H9 (cell line): ENCODE data around the gene VEZF1. TPM values are rescaled to one million over a fixed set of nuclear protein-coding genes. Genes with fewer than 3 reads are reported as not detected.

Source experiments
- DNase-seq: peaks from one replicate; pipeline ENCODE4 v3.0.0-alpha.2; 2017
- H2AFZ ChIP-seq: one replicate; pipeline ENCODE4 v1.6.1; 2013; ENCODE audit warnings: mild to moderate bottlenecking, low read length, control low read depth, moderate library complexity
- H2AK5ac ChIP-seq: 2 replicates; pipeline ENCODE4 v1.6.1; 2013; ENCODE audit warnings: low read length, control low read depth, mixed read lengths; ENCODE audit not compliant: insufficient read length
- H2BK120ac ChIP-seq: one replicate; pipeline ENCODE4 v1.6.1; 2013; ENCODE audit warnings: low read depth, mild to moderate bottlenecking, low read length, control low read depth, inconsistent platforms; ENCODE audit not compliant: poor library complexity, severe bottlenecking
- H2BK12ac ChIP-seq: 2 replicates; pipeline ENCODE4 v1.6.1; 2013; ENCODE audit warnings: low read length, control low read depth, mixed read lengths, low read depth; ENCODE audit not compliant: insufficient read length
- H2BK15ac ChIP-seq: 2 replicates; pipeline ENCODE4 v1.6.1; 2013; ENCODE audit warnings: low read depth, low read length, control low read depth
- H2BK20ac ChIP-seq: one replicate; pipeline ENCODE4 v1.6.1; 2013; ENCODE audit warnings: low read depth, mild to moderate bottlenecking, low read length, control low read depth, inconsistent platforms; ENCODE audit not compliant: poor library complexity, severe bottlenecking
- H2BK5ac ChIP-seq: 2 replicates; pipeline ENCODE4 v1.6.1; 2013; ENCODE audit warnings: low read length, control low read depth, mixed read lengths; ENCODE audit not compliant: insufficient read length
- H3K14ac ChIP-seq: 2 replicates; pipeline ENCODE4 v1.6.1; 2013; ENCODE audit warnings: low read length, control low read depth; ENCODE audit not compliant: insufficient read depth
- H3K18ac ChIP-seq: 2 replicates; pipeline ENCODE4 v1.6.1; 2013; ENCODE audit warnings: low read depth, mild to moderate bottlenecking, mixed read lengths, low read length, control low read depth; ENCODE audit not compliant: insufficient read length
- H3K23ac ChIP-seq: 2 replicates; pipeline ENCODE4 v1.6.1; 2013; ENCODE audit warnings: low read length, control low read depth, mixed read lengths, low read depth; ENCODE audit not compliant: insufficient read length
- H3K23me2 ChIP-seq: 2 replicates; pipeline ENCODE4 v1.6.1; 2013; ENCODE audit warnings: low read depth, mild to moderate bottlenecking, mixed read lengths, low read length, control low read depth; ENCODE audit not compliant: insufficient read length, poor library complexity, severe bottlenecking
- H3K27ac ChIP-seq: 2 replicates; pipeline ENCODE4 v1.5.1; 2013; ENCODE audit warnings: low read length, control low read depth, mixed read lengths, low read depth; ENCODE audit not compliant: insufficient read length
- H3K27me3 ChIP-seq: 2 replicates; pipeline ENCODE4 v1.6.1; 2013; ENCODE audit warnings: low read length, control low read depth, inconsistent platforms; ENCODE audit not compliant: insufficient read depth
- H3K4ac ChIP-seq: 2 replicates; pipeline ENCODE4 v1.6.1; 2013; ENCODE audit warnings: low read depth, mild to moderate bottlenecking, control low read depth, inconsistent platforms, low read length, moderate library complexity
- H3K4me1 ChIP-seq: 2 replicates; pipeline ENCODE4 v1.6.1; 2013; ENCODE audit warnings: low read length, control low read depth, inconsistent platforms; ENCODE audit not compliant: insufficient read depth
- H3K4me2 ChIP-seq: 2 replicates; pipeline ENCODE4 v1.6.1; 2013; ENCODE audit warnings: low read length, control low read depth, mixed read lengths; ENCODE audit not compliant: insufficient read length, insufficient read depth
- H3K56ac ChIP-seq: 2 replicates; pipeline ENCODE4 v1.6.1; 2013; ENCODE audit warnings: low read depth, mild to moderate bottlenecking, mixed read lengths, low read length, control low read depth; ENCODE audit not compliant: insufficient read length
- H3K79me1 ChIP-seq: 2 replicates; pipeline ENCODE4 v1.6.1; 2013; ENCODE audit warnings: low read depth, mild to moderate bottlenecking, moderate library complexity, low read length, control low read depth, inconsistent platforms; ENCODE audit not compliant: insufficient read depth, poor library complexity, severe bottlenecking
- H3K79me2 ChIP-seq: 2 replicates; pipeline ENCODE4 v1.6.1; 2013; ENCODE audit warnings: low read length, control low read depth, inconsistent platforms; ENCODE audit not compliant: insufficient read depth
- H3K9ac ChIP-seq: 2 replicates; pipeline ENCODE4 v1.6.1; 2013; ENCODE audit warnings: low read length, control low read depth, mixed read lengths; ENCODE audit not compliant: insufficient read length; ENCODE audit errors: extremely low read depth
- H3K9me3 ChIP-seq: one replicate; pipeline ENCODE4 v1.6.1; 2013; ENCODE audit warnings: low read depth, low read length, inconsistent platforms; ENCODE audit not compliant: control insufficient read depth
- H3T11ph ChIP-seq: one replicate; pipeline ENCODE4 v1.6.1; 2013; ENCODE audit warnings: mild to moderate bottlenecking, low read length, control low read depth, inconsistent platforms
- H4K20me1 ChIP-seq: one replicate; pipeline ENCODE4 v1.6.1; 2013; ENCODE audit not compliant: control insufficient read depth, insufficient read length, insufficient read depth
- H4K5ac ChIP-seq: 2 replicates; pipeline ENCODE4 v1.6.1; 2013; ENCODE audit warnings: low read depth, mild to moderate bottlenecking, mixed read lengths, low read length, control low read depth; ENCODE audit not compliant: insufficient read length
- H4K8ac ChIP-seq: replicated peaks from 2 replicates; pipeline ENCODE4 v1.6.1; 2013; ENCODE audit warnings: low read length, control low read depth, mixed read lengths, low read depth; ENCODE audit not compliant: insufficient read length
- H4K91ac ChIP-seq: 2 replicates; pipeline ENCODE4 v1.6.1; 2013; ENCODE audit warnings: low read depth, mild to moderate bottlenecking, moderate library complexity, mixed read lengths, low read length, control low read depth; ENCODE audit not compliant: insufficient read length
- H3K27ac Mint-ChIP-seq, 3 experiments: 2 replicates in 2 of 3; 3 replicates in 1 of 3; pipeline ENCODE4 v1.8.0; 2020 to 2021; ENCODE audit warnings: mixed read lengths in 3 of 3, mild to moderate bottlenecking in 1 of 3, moderate library complexity in 1 of 3
- H3K27me3 Mint-ChIP-seq: 2 replicates; pipeline ENCODE4 v1.8.0; 2021; ENCODE audit warnings: low read depth, mild to moderate bottlenecking, moderate library complexity, mixed read lengths
- H3K36me3 Mint-ChIP-seq, 3 experiments: 2 replicates in 2 of 3; 3 replicates in 1 of 3; pipeline ENCODE4 v1.8.0; 2020 to 2021; ENCODE audit warnings: low read depth in 3 of 3, mixed read lengths in 3 of 3; ENCODE audit not compliant: insufficient read depth in 1 of 3
- H3K4me1 Mint-ChIP-seq, 2 experiments: 2 replicates each; pipeline ENCODE4 v1.8.0; 2020; ENCODE audit warnings: mixed read lengths in 2 of 2
- H3K4me3 Mint-ChIP-seq, 2 experiments: 2 replicates in 1 of 2; 3 replicates in 1 of 2; pipeline ENCODE4 v1.8.0; 2020 to 2021; ENCODE audit warnings: mild to moderate bottlenecking in 2 of 2, mixed read lengths in 2 of 2, moderate library complexity in 1 of 2
- H3K9me3 Mint-ChIP-seq, 2 experiments: 2 replicates in 1 of 2; 3 replicates in 1 of 2; pipeline ENCODE4 v1.8.0; 2020; ENCODE audit warnings: mild to moderate bottlenecking in 2 of 2, mixed read lengths in 2 of 2, moderate library complexity in 1 of 2
- WGBS: extraction: QIAGEN DNeasy Blood & Tissue Kit; methylation state at CpG from one replicate; pipeline ENCODE4 v1.1.7; 2013; ENCODE audit warnings: missing lambda C conversion rate, low lambda C conversion rate, mixed read lengths; ENCODE audit not compliant: insufficient read length; ENCODE audit errors: extremely low coverage; 5-methylcytosine and 5-hydroxymethylcytosine counted together
- total RNA-seq: library from RNA; stranded (reverse); gene quantifications from 2 replicates; pipeline ENCODE4 v1.2.1, GENCODE V29; 2021
- TF ChIP-seq, protein P1 (sequence below): fragments of 200-600 bp; sonication (generic); conservative IDR thresholded peaks from 3 replicates; pipeline ENCODE4 v1.8.0; 2021; ENCODE audit warnings: antibody characterized with exemption, mild to moderate bottlenecking

VEZF1 gene
- total RNA-seq, 1 experiment from 2014 or later: 58.1 TPM

GRCh38 chr17:58032691-58033415 is 44.8 kb upstream of the VEZF1 start:
- Histone ChIP-seq H2AK5ac (no peak overlapping the region), H3T11ph (no peak overlapping the region), H2BK5ac (no peak overlapping the region), H4K91ac (no peak overlapping the region), H3K9me3 (no peaks in the 10 kb centered on the region), H3K18ac (no peak overlapping the region), H4K8ac (no peak overlapping the region), H3K23me2 (no peaks in the 10 kb centered on the region), H3K56ac (no peak overlapping the region), H2AFZ (no peak overlapping the region), H3K14ac (no peak overlapping the region), H3K4me2 (no peak overlapping the region), H3K23ac (no peak overlapping the region), H3K27me3 (no peaks in the 10 kb centered on the region), H4K20me1 (no peaks in the 10 kb centered on the region), H2BK120ac (no peak overlapping the region), H3K27ac (no peak overlapping the region), H3K4ac (no peak overlapping the region), H4K5ac (no peak overlapping the region), H3K4me1 (peaks cover 3% of the 10 kb centered on the region; the same call in 1 of the 2 replicates), H2BK15ac (no peak overlapping the region), H3K79me2 (no peaks in the 10 kb centered on the region), H2BK12ac (no peak overlapping the region), H3K9ac (no peak overlapping the region), H2BK20ac (no peak overlapping the region), H3K79me1 (no peaks in the 10 kb centered on the region)
- Mint-ChIP-seq H3K27ac (no peak overlapping the region), H3K27me3 (peaks cover 4% of the 10 kb centered on the region), H3K36me3 (peaks cover 2 to 13% (median 3%) of the 10 kb centered on the region in 3 experiments; a peak in 5 of 7 replicates), H3K4me1 (peaks cover 12% of the 10 kb centered on the region in 2 experiments), H3K4me3 (no peak overlapping the region), H3K9me3 (peaks cover 11 to 15% of the 10 kb centered on the region in 2 experiments)
- no peak for DNase-seq
- TF ChIP-seq, protein P1, sequence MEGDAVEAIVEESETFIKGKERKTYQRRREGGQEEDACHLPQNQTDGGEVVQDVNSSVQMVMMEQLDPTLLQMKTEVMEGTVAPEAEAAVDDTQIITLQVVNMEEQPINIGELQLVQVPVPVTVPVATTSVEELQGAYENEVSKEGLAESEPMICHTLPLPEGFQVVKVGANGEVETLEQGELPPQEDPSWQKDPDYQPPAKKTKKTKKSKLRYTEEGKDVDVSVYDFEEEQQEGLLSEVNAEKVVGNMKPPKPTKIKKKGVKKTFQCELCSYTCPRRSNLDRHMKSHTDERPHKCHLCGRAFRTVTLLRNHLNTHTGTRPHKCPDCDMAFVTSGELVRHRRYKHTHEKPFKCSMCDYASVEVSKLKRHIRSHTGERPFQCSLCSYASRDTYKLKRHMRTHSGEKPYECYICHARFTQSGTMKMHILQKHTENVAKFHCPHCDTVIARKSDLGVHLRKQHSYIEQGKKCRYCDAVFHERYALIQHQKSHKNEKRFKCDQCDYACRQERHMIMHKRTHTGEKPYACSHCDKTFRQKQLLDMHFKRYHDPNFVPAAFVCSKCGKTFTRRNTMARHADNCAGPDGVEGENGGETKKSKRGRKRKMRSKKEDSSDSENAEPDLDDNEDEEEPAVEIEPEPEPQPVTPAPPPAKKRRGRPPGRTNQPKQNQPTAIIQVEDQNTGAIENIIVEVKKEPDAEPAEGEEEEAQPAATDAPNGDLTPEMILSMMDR: no peak
- no CpG with 5 or more reads among the region's 6 CpGs for WGBS
